ENCODE results near the gene SCRN2. TPM values are rescaled to one million over a fixed set of nuclear protein-coding genes. Genes with fewer than 3 reads are reported as not detected.
A peak's percentile ranks its signal among the peaks of the same experiment; 100 is the strongest.

SCRN2 gene
- total RNA-seq, 2 donors from 2014 or later: 36.8 to 40.0 TPM

DNA sequence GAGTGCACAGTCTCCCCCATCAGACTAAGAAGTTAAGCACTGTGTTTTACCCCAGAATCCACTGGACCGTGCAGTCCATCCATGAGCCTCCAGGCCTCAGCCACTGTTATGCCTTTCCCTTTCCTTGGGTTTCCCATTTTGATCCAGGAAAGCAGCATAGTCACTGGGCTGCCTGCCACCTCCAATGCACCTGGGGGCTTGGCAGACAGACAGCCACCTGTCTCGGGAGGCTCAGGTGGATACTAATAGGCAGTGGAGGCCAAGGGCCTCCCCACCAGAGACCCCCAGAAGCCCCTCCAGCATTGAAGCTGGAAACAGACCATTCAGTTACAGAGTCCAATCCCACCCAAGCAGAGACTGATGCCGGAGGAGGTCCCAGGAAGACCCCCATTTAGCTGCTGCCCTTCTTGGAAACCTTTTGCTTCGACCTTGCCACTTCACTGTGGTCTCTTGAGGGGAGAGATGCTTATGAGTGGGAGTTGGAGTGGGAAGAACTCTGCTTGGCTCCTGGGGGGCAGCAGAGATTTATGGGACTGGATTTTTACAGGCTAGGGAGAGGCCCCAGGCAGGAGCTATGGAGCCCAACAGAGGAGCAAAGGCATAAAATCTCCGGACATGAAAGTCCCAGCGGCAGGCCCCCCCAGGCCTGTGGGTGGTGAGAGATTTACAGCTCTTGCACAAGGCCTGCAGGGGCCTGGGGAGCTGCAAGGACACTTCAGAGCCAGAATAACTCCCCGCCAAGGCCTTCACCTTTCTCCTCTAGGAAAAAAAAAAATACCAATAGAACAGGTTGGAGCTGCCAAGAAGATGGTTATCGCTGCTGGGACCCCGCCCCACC, 42.7 kb upstream of the SCRN2 start:
- no peaks in the 10 kb centered on the region for H3K36me3 ChIP-seq
- intact Hi-C loops (cut with DNase I): no loop called here
- peaks cover 13% of the 10 kb centered on the region for H3K4me1 ChIP-seq

DNA sequence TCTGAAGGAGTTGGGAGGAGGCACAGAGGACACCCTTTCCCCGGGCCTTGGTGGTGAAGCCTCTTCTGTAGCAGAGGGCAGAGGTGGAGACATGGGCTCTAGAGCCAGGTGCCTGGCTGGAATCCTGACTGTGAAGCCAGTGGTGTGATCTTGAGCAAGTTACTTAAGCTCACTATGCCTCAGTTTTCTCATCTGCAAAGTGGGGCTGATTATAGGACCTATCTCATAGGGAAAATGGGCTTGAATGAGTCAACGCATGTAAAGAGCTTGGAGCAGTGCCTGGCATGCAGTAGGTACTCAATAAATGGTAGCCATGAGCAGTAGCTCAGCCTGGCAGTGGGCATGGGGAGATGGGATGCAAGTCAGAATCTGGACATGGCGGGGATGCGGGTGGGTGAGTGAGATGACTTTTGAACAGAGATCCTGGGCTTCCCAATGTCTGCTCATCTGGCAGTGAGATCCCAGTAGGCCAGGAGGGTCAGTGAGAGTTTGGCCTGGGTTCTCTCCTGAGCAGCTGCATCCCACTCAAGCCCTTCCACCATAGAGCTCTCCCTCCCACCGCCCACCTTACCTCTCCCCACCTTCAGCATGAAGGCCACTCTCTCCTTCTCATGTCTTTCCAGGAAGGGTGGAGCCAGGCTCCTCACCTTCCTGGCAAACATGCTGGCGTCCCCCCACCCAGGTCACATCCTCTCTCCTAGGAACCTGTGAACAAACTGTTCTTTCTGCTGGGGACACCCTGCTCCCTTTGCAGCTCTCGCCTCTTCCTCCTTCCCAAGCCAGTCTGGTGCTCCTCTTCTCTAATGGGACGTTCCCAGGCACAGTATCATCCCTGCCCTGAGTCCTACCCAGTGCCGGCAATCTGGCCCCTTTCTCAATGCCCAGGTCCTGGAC, 41.9 kb upstream of the SCRN2 start:
- TF ChIP-seq, protein P1, sequence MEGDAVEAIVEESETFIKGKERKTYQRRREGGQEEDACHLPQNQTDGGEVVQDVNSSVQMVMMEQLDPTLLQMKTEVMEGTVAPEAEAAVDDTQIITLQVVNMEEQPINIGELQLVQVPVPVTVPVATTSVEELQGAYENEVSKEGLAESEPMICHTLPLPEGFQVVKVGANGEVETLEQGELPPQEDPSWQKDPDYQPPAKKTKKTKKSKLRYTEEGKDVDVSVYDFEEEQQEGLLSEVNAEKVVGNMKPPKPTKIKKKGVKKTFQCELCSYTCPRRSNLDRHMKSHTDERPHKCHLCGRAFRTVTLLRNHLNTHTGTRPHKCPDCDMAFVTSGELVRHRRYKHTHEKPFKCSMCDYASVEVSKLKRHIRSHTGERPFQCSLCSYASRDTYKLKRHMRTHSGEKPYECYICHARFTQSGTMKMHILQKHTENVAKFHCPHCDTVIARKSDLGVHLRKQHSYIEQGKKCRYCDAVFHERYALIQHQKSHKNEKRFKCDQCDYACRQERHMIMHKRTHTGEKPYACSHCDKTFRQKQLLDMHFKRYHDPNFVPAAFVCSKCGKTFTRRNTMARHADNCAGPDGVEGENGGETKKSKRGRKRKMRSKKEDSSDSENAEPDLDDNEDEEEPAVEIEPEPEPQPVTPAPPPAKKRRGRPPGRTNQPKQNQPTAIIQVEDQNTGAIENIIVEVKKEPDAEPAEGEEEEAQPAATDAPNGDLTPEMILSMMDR (IDR thresholded peaks at IDR 0.05): no peak
- H3K9me3 ChIP-seq: no peaks in the 10 kb centered on the region
- DNase-seq: no peak
- intact Hi-C loops (cut with DNase I): no loop called here
- H3K36me3 ChIP-seq: no peaks in the 10 kb centered on the region
- H3K4me3 ChIP-seq: no peak overlapping the region
- H3K4me1 ChIP-seq: peaks cover 13% of the 10 kb centered on the region
- H3K27ac ChIP-seq: peak overlapping the region; percentile 30
- no peaks in the 10 kb centered on the region for H3K27me3 ChIP-seq
- peak overlapping the region in 1 of 2 donors; percentile 58 for H3K9ac ChIP-seq (ENCODE audit: low read depth in 2 of 2, low read length in 2 of 2)

More for the DNA sequence above, 42.7 kb upstream of the SCRN2 start:
- Histone ChIP-seq H3K27me3 (no peaks in the 10 kb centered on the region), H3K27ac (peak overlapping the region; percentile 78), H3K9me3 (no peaks in the 10 kb centered on the region), H3K9ac (ENCODE audit: low read depth in 2 of 2, low read length in 2 of 2) (peak overlapping the region in 1 of 2 donors; percentile 60), H3K4me3 (no peak overlapping the region)
- DNase-seq: peak; percentile 69
- TF ChIP-seq, protein P1 (IDR thresholded peaks at IDR 0.05): no peak

DNA sequence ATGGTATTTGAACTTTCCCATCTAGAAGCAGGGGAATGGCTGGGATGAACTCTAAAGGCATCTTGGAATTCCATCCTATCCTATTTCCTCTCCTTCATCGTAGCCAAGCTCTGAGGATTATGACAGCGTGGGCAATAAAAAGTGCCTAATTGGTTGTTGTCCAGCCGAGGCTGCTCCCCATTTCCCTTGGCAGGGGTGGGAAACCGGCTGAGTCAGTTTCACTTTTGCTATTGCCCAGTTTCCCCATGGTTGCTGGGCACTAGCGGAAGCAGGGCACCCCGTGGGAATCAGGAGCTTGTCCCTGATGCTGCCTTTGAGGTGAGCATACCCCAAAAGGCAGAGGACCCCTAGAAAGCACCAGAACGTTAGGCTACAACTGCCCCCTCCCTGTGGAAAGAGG, 41.2 kb upstream of the SCRN2 start:
- TF ChIP-seq, protein P1 (IDR thresholded peaks at IDR 0.05): no peak
- H3K4me3 ChIP-seq: no peak overlapping the region
- DNase-seq: peak; percentile 72
- H3K9ac ChIP-seq (ENCODE audit: low read depth in 2 of 2, low read length in 2 of 2): peak overlapping the region in 1 of 2 donors; percentile 23
- intact Hi-C loops (cut with DNase I): no loop called here
- peak overlapping the region; percentile 30 for H3K27ac ChIP-seq
- H3K36me3 ChIP-seq: no peaks in the 10 kb centered on the region
- H3K4me1 ChIP-seq: peaks cover 13% of the 10 kb centered on the region
- no peaks in the 10 kb centered on the region for H3K27me3 ChIP-seq
- H3K9me3 ChIP-seq: no peaks in the 10 kb centered on the region

DNA sequence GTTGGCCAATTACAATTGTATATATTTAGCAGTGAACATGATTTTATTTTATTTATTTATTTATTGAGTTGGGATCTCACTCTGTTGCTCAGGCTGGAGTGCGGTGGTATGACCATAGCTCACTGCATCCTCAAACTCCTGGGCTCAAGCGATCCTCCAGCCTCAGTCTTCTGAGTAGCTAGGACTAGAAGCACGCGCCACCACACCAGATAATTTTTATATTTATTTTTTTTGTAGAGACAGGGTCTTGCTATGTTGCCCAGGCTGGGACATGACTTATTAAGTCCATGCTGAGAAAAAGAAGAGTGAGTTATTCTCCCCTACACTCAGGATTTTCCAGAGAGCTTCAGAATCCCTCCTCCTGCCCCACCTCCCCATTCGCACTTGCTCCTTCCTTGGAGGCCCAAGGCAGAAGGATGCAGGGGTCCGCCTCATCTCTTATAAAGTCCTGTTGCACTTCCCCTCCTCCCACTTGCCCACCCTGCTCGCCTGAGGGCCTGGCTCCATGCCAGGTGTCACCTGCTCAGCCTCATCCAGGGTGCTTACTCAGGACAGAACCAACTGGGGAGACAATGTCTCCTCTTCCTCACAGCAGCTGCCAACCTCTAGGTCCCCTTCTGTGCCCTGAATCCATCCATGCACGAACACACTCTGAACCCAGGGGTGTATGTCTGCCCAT, 38.8 kb upstream of the SCRN2 start:
- no peak for DNase-seq
- Histone ChIP-seq H3K4me1 (peaks cover 13% of the 10 kb centered on the region), H3K36me3 (no peaks in the 10 kb centered on the region), H3K9ac (ENCODE audit: low read depth in 2 of 2, low read length in 2 of 2) (no peak overlapping the region), H3K27me3 (no peaks in the 10 kb centered on the region), H3K27ac (no peak overlapping the region), H3K4me3 (no peak overlapping the region), H3K9me3 (no peaks in the 10 kb centered on the region)
- TF ChIP-seq, protein P1 (IDR thresholded peaks at IDR 0.05): no peak
- intact Hi-C loops (cut with DNase I): no loop called here

DNA sequence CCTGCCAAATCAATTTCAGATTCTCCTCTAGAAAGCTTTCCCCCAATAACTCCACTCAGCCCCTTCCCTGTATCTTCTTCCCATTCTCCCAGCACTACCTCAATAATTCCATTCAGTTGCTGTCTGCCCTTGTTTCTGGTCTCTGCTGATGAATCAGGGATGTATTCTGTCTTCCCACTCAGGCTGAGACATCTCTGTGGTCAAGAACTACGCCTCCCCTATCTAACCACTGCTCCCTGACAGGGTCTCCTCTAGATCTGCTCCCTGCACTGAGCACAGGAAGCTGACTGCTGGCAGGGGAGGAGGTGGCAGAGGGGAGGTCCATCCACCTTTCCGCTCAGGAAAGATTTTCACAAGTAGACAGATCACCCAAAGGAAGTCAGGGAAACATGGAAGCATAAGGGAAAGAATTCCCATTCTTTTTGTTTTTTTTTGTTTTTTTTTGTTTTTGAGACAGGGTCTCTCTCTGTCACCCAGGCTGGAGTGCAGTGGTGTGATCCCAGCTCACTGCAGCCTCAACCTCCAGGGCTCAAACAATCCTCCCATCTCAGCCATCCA, 38.0 kb upstream of the SCRN2 start:
- no peaks in the 10 kb centered on the region for H3K9me3 ChIP-seq
- no peak overlapping the region for H3K27ac ChIP-seq
- TF ChIP-seq, protein P1 (IDR thresholded peaks at IDR 0.05): no peak
- H3K4me1 ChIP-seq: peaks cover 7% of the 10 kb centered on the region
- no peak overlapping the region for H3K9ac ChIP-seq (ENCODE audit: low read depth in 2 of 2, low read length in 2 of 2)
- intact Hi-C loops (cut with DNase I): no loop called here
- no peaks in the 10 kb centered on the region for H3K36me3 ChIP-seq
- H3K4me3 ChIP-seq: no peak overlapping the region
- DNase-seq: no peak
- H3K27me3 ChIP-seq: no peaks in the 10 kb centered on the region

All from colonic mucosa (tissue), 4 donors.